B cell (primary cell): Measurements from ENCODE around the gene ST3GAL3. TPM values are rescaled to one million over a fixed set of nuclear protein-coding genes. Genes with fewer than 3 reads are reported as not detected.

Source experiments
- ATAC-seq: fragments of 200-7000 bp; cut with Tn5 transposase; one replicate; pipeline ENCODE4 v1.10.0; 2021; ENCODE audit warnings: low read depth, mild to moderate bottlenecking, moderate number of reproducible peaks, moderate library complexity
- CTCF ChIA-PET: fragments of 350-600 bp; sonication (Branson Sonifier 250); formaldehyde crosslinking; loops from one replicate; lab custom pipeline; 2021; ENCODE audit warnings: antibody characterized with exemption, inconsistent platforms; lab: Charles Lee
- POLR2A ChIA-PET: fragments of 350-600 bp; sonication (Branson Sonifier 250); formaldehyde crosslinking; loops from one replicate; lab custom pipeline; 2021; ENCODE audit warnings: antibody characterized with exemption; lab: Charles Lee
- DNase-seq: peaks from one replicate; pipeline ENCODE4 v3.0.0; 2013
- H2AFZ ChIP-seq: 2 replicates; pipeline ENCODE4 v1.6.1; 2012; ENCODE audit warnings: mild to moderate bottlenecking, low read depth, low read length; ENCODE audit not compliant: insufficient read depth, poor library complexity, severe bottlenecking
- H3K27ac ChIP-seq, 2 donors: 1 replicate in 1 of 2; 2 replicates in 1 of 2; pipeline ENCODE4 v1.5.1; 2012 to 2013; ENCODE audit warnings: low read length in 2 of 2, mild to moderate bottlenecking in 2 of 2, moderate library complexity in 1 of 2
- H3K27me3 ChIP-seq, 4 experiments: fragments of 200-600 bp in 1 of 4; sonication (generic) in 1 of 4; replicated peaks in 1 of 4; 1 replicate in 2 of 4; 2 replicates in 2 of 4; pipeline versions ENCODE4 v1.6.1 to v1.7.0; 2013 to 2016; ENCODE audit warnings: low read length in 3 of 4, mild to moderate bottlenecking in 2 of 4, mixed read lengths in 1 of 4, moderate library complexity in 1 of 4; ENCODE audit not compliant: insufficient read depth in 4 of 4, control insufficient read depth in 3 of 4; ENCODE audit errors: control extremely low read depth in 1 of 4
- H3K36me3 ChIP-seq, 2 experiments: replicated peaks in 1 of 2; 1 replicate in 1 of 2; 2 replicates in 1 of 2; pipeline versions ENCODE4 v1.6.1 to v1.7.1; 2013; ENCODE audit warnings: low read length in 1 of 2; ENCODE audit not compliant: insufficient read depth in 2 of 2, control insufficient read depth in 1 of 2; ENCODE audit errors: control extremely low read depth in 1 of 2, extremely low read depth in 1 of 2
- H3K4me1 ChIP-seq, 2 donors: fragments of 200-600 bp in 1 of 2; sonication (generic) in 1 of 2; 1 replicate in 1 of 2; 2 replicates in 1 of 2; pipeline versions ENCODE4 v1.5.1 to v1.6.1; 2013 to 2017; ENCODE audit warnings: low read length in 2 of 2; ENCODE audit not compliant: control insufficient read depth in 2 of 2, insufficient read depth in 2 of 2
- H3K4me2 ChIP-seq: replicated peaks from 2 replicates; pipeline ENCODE3; 2012; ENCODE audit warnings: mild to moderate bottlenecking, low read depth, low read length; ENCODE audit not compliant: poor library complexity, severe bottlenecking
- H3K4me3 ChIP-seq, 5 experiments: fragments of 200-600 bp in 1 of 5; sonication (generic) in 1 of 5; 1 replicate in 3 of 5; 2 replicates in 2 of 5; pipeline versions ENCODE4 v1.5.1 to v1.7.0; 2011 to 2016; ENCODE audit warnings: low read length in 4 of 5, mild to moderate bottlenecking in 4 of 5, low read depth in 2 of 5, control low read depth in 1 of 5, moderate library complexity in 1 of 5; ENCODE audit not compliant: insufficient read depth in 1 of 5; ENCODE audit errors: control extremely low read depth in 1 of 5, extremely low read depth in 1 of 5
- H3K79me2 ChIP-seq: fragments of 200-600 bp; sonication (generic); one replicate; pipeline ENCODE4 v1.6.0; 2016; ENCODE audit warnings: low read length; ENCODE audit not compliant: control insufficient read depth, insufficient read depth
- H3K9ac ChIP-seq: fragments of 200-600 bp; sonication (generic); 2 replicates; pipeline ENCODE4 v1.6.1; 2017; ENCODE audit warnings: mild to moderate bottlenecking, low read length, moderate library complexity
- H3K9me3 ChIP-seq, 3 donors: one replicate each; pipeline versions ENCODE4 v1.6.1 to v1.7.1; 2013; ENCODE audit warnings: low read length in 2 of 3; ENCODE audit not compliant: control insufficient read depth in 2 of 3, insufficient read depth in 1 of 3; ENCODE audit errors: control extremely low read depth in 1 of 3
- H4K20me1 ChIP-seq: 2 replicates; pipeline ENCODE4 v1.6.0; 2012; ENCODE audit warnings: mild to moderate bottlenecking, low read length; ENCODE audit not compliant: insufficient read depth, control insufficient read depth, poor library complexity, severe bottlenecking
- H3K27ac Mint-ChIP-seq: one replicate; pipeline ENCODE4 v1.8.0; 2021; ENCODE audit warnings: mixed read lengths
- H3K27me3 Mint-ChIP-seq: one replicate; pipeline ENCODE4 v1.8.0; 2021; ENCODE audit warnings: mixed read lengths
- H3K4me1 Mint-ChIP-seq: one replicate; pipeline ENCODE4 v1.8.0; 2021; ENCODE audit warnings: mixed read lengths
- H3K4me3 Mint-ChIP-seq: one replicate; pipeline ENCODE4 v1.8.0; 2021; ENCODE audit warnings: mixed read lengths
- H3K9me3 Mint-ChIP-seq: one replicate; pipeline ENCODE4 v1.8.0; 2022; ENCODE audit warnings: mixed read lengths; ENCODE audit not compliant: insufficient read depth
- CTCF ChIP-seq: fragments of 200-600 bp; IDR thresholded peaks from one replicate; pipeline ENCODE4 v1.8.0; 2022; ENCODE audit warnings: antibody characterized with exemption, mild to moderate bottlenecking
- EZH2 ChIP-seq: IDR thresholded peaks from 2 replicates; pipeline ENCODE4 v1.6.1; 2012; ENCODE audit warnings: borderline replicate concordance, low read depth, mild to moderate bottlenecking, moderate library complexity, low read length; ENCODE audit not compliant: insufficient read depth, poor library complexity, severe bottlenecking
- WGBS: methylation state at CpG from one replicate; pipeline ENCODE4 v1.1.5; 2013; ENCODE audit warnings: missing lambda C conversion rate; ENCODE audit not compliant: insufficient coverage; 5-methylcytosine and 5-hydroxymethylcytosine counted together
- intact Hi-C: fragments of 100-400 bp; cut with micrococcal nuclease; formaldehyde crosslinking; loops from one replicate; pipeline ENCODE4 v1.10.0; 2022
- polyA plus RNA-seq: library from polyadenylated mRNA; depleted of rRNA; stranded (reverse); fragments of >200 nt; gene quantifications from 2 replicates; pipeline ENCODE4 v1.2.3, GENCODE V29; 2012
- total RNA-seq, 2 donors: library from RNA; stranded (reverse); fragments of 120-200 nt in 1 of 2; gene quantifications; 1 replicate in 1 of 2; 2 replicates in 1 of 2; pipeline versions ENCODE4 v1.2.3 to v1.2.4, GENCODE V29; 2013 to 2022

ST3GAL3 gene
- total and polyA plus RNA-seq, 2 donors (not counting 1 experiment from before 2014, with no cell fraction given) = 16.8 to 31.4 TPM

GRCh38 chr1:43900386-43900785 lies 193.1 kb downstream of the ST3GAL3 start:
- ChIA-PET POLR2A (no interaction called here), CTCF (no interaction called here)
- no peaks in the 10 kb centered on the region for H3K79me2 ChIP-seq
- H3K36me3 ChIP-seq = peaks cover 0 to 9% of the 10 kb centered on the region in 2 experiments
- no peaks in the 10 kb centered on the region for H3K4me1 ChIP-seq
- H3K9ac ChIP-seq = no peak overlapping the region
- Mint-ChIP-seq H3K4me1 (no peaks in the 10 kb centered on the region), H3K9me3 (no peaks in the 10 kb centered on the region), H3K27me3 (no peaks in the 10 kb centered on the region), H3K4me3 (no peak overlapping the region), H3K27ac (no peak overlapping the region)
- intact Hi-C loops = no loop called here
- no peak overlapping the region for H2AFZ ChIP-seq
- no peak for DNase-seq
- H3K27ac ChIP-seq = no peak overlapping the region
- ATAC-seq = no peak
- no peaks in the 10 kb centered on the region for H4K20me1 ChIP-seq
- H3K9me3 ChIP-seq = no peaks in the 10 kb centered on the region
- H3K27me3 ChIP-seq = no peaks in the 10 kb centered on the region
- WGBS = 100% methylated on average over 1 of the region's 3 CpGs
- no peak overlapping the region for H3K4me2 ChIP-seq
- TF ChIP-seq EZH2 (no peak), CTCF (no peak)
- no peak overlapping the region for H3K4me3 ChIP-seq

- H2AFZ ChIP-seq = no peak overlapping the region
- no peaks in the 10 kb centered on the region for H4K20me1 ChIP-seq
- H3K27me3 Mint-ChIP-seq = no peaks in the 10 kb centered on the region
- WGBS = 89% methylated on average over 7 of the region's 7 CpGs
- DNase-seq (no peak), ATAC-seq (no peak)
- H3K9me3 ChIP-seq = no peaks in the 10 kb centered on the region
- no peaks in the 10 kb centered on the region for H3K4me1 ChIP-seq
- H3K9me3 Mint-ChIP-seq = no peaks in the 10 kb centered on the region
- H3K4me1 Mint-ChIP-seq = no peaks in the 10 kb centered on the region
- H3K9ac ChIP-seq = no peak overlapping the region
- no peaks in the 10 kb centered on the region for H3K27me3 ChIP-seq
- H3K27ac Mint-ChIP-seq = no peak overlapping the region
- H3K36me3 ChIP-seq = peaks cover 0 to 9% of the 10 kb centered on the region in 2 experiments
- ChIA-PET POLR2A (no interaction called here), CTCF (no interaction called here)
- intact Hi-C loops = no loop called here
- H3K4me3 Mint-ChIP-seq = no peak overlapping the region
- H3K79me2 ChIP-seq = no peaks in the 10 kb centered on the region
- H3K4me2 ChIP-seq = no peak overlapping the region
- TF ChIP-seq EZH2 (no peak), CTCF (no peak)
- no peak overlapping the region for H3K27ac ChIP-seq
- H3K4me3 ChIP-seq = no peak overlapping the region
Observed at GRCh38 chr1:43901196-43901961, 194.0 kb downstream of the ST3GAL3 start.
